ENCODE results near the gene RSL24D1. TPM values are rescaled to one million over a fixed set of nuclear protein-coding genes. Genes with fewer than 3 reads are reported as not detected.

Gene RSL24D1
- total RNA-seq (ENCODE audit: insufficient read depth, low replicate concordance) = 134 TPM

DNA sequence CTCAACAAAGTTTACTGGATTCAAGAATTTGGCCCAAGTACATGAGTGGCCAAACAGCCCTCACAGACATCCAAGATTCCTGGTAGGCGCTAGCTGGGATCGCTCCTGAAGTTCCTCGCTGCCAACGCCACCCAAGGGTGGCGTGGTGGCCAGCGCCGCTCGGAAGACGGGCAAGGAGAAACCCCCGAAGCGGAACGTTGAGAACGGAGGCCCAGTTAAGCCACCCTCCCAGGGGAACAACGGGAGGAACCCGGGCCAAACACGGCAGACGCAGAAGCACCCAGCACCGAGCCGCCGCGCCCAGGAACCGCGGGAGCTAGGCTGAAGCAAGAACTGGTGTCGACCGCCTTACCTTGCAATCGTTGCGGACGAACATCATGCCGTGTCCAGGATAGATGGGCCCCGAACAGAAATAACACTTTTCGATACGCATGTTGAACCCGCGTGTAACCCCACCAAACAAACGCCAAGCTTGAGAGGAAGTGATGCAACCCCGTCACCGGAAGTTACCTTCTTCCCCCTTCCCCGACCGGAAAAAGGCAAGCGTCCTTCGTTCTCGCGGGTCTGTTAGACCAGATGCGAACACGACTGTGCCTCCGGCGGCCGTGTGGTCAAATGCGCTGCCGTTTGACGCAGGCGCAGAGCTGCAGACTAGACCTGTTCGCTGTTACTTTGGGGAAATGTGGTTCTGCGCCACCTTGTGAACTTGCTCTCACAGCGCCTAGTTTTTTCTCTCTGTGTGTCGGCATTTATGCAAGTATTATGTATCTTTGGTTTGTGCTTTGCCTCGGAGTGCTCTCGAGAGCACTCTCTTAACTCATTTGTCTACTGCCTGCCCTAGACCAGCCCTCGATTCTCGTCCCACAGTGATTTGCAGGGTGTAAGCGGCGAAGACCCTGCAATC, at the start of gene RSL24D1:
RSL24D1 (minus strand) TSS at position 484 of the 904 bp plus-strand sequence; CDS start at position 433, 51 bp downstream.
- DNase-seq (ENCODE audit: low spot score) = peak; percentile 100

DNA sequence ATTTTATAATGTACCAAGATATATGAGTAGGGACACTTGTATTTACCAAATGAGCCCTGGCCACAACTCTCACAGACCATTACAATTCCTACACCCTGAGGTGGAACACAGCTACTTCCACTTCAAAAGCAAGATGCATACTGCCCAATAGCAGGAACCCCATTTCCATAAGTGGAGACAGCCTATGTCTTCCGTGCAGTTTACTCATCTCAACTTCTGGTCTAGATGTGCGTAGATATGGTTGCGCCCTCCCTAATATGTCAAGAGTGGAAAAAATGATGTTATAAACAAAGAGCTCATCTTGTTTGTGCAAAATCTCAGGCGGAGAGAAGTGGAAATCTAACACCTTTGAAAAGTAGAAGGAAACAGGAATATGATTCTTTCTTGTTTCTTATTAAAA, 48.3 kb upstream of the RSL24D1 start:
- DNase-seq (ENCODE audit: low spot score) = no peak

DNA sequence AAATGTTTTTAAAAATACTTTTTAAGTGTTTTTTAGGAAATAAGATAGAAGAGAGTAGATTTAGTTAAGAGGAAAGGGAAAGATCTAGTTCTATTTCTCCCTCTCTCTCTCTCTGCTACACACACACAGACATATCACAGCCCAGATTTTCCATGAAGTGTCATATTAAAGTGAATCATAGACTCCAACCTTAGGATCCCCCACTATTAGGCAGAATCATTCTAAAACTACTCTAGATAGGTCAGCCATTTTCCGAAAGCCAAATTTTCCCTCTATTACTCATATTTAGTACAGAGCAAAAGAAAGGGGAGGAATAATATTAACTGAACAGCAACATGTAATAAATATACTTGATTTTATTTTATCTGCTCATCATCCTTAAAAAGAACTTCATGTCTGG, 45.1 kb upstream of the RSL24D1 start:
- no peak for DNase-seq (ENCODE audit: low spot score)

DNA sequence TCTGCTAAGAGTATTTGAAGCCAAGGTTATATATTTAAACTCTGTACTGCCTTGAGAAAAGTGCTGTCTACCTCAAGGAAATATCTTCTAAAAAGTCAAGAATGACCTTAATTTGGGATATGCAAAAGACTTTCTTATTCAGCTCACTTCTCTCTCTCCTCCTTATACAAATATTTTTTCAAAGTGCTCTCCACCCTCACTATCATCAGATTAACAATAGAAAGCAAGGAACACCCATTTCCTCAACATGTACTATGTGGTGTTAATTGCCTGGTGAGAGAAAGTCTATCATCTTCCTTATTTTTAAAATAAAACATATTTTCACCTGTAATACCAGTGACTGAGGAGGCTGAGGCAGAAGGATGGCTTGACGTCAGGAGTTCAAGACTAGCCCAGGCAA, 44.4 kb upstream of the RSL24D1 start:
- DNase-seq (ENCODE audit: low spot score) = no peak

DNA sequence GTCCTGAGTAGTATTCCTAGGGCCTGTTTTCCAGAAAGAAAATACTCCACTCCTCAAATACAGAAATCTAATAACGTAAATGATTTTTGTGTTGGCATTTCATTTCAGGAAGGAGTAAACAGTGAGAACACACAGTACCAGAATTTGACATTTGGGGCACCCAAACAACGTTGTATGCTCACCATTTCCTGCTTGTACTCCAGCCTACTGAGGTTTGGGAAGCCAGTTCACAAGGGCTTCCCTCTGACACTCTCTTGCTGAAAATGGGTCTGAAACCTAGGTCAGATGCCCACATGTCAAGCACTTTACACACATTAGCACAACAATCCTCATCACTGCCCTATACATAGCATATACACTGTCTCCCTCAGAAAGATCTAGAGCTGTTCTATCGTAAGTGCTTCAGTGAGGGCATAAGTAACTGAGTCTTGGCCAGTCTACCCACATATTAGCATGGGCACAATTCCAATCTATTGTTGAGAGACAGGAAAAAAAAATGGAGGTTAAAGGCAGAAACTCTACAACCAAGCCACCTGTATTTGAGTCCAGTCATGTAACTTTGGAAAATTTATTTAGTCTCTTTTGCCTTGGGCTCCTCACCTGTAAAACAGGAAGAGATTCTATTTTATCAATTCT, 43.5 kb upstream of the RSL24D1 start:
- DNase-seq (ENCODE audit: low spot score) = no peak

DNA sequence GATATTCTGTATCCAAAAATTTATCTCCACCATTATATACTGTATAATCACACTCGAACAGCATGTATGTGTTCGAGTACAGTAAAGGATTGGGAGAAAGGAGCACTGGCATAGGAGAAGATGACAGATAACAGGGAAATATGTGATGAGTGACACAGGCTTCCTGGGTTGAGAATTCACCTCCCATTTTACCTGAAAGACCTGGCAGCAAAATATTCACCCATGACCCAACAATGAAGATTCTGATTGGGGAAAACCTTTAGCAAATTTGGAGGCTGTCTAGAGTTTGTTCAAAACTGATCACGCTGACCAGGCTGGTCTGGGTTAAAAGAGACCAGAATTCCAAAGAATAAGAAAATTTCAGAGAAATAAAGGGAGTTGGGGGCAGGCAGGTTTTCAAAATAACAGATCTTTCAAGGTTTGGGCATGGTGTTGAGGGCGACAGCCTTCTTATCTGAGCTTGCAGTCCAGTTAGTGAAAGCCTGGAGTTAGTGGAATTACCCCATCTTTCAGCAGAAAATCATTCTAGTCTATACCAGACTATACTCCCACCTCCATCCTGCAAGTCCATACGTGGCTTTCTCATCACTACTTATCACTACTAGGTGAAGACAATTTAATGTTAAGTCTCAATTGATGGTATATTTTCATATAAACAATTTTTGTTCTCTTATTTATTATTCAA, 42.8 kb upstream of the RSL24D1 start:
- DNase-seq (ENCODE audit: low spot score) = no peak

DNA sequence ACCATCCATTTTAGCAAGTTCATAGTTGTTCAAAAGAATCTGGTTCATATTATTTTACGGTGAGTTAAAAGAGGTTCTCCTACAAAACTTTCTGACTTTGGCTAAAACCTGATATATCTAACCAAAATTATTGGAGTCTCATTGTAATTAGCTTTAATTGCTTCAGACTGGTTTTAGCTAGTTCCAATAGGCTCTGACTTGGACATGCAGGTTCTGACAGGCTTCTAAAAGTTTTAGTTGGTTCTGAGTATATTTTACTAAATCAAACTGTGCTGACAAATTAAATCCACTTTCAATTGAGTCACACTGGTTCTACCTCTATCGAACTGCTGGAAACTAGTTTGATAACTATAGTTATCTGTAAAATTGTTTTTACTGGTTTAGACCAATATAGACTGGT, 42.1 kb upstream of the RSL24D1 start:
- DNase-seq (ENCODE audit: low spot score) = no peak

DNA sequence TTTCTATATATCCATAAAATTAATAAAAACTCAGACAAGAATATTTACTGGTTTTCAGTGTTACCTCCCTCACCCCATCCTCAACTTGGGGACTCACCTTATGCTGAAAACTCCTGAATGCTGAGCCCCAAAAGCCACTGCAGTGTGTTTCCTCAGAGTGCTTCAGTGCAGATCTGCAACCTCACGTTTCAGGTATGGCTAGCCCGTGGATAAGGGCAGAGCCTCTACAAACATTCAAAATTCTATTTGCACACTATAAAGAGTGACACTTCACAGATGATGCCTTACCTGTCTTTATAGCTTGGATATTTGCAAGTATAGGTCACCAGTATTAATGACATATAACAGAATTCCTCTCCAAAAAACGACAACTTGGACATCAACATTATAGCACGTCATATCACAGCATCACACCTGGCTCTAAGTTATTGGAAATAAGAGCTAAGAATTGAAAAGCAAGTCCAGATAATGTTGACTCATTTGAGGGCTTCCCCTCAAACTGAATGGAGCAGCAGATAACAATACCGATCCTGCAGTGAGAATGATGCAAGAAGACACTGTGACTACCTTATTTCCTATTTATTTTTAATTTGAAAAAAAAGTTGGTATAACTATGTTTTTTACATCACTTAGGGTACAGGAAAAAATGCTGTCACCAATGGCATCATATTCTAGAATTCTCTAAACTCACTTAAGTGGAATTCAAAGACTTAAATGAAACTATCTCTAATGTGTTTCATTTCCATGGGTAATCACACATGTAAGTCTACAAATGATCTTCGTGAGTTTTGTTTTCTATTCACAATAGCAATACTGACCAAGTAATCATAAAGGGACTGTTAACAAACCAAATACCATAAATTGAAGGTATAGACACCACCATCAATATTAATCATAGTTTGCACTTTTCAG, 40.7 kb upstream of the RSL24D1 start:
- no peak for DNase-seq (ENCODE audit: low spot score)

DNA sequence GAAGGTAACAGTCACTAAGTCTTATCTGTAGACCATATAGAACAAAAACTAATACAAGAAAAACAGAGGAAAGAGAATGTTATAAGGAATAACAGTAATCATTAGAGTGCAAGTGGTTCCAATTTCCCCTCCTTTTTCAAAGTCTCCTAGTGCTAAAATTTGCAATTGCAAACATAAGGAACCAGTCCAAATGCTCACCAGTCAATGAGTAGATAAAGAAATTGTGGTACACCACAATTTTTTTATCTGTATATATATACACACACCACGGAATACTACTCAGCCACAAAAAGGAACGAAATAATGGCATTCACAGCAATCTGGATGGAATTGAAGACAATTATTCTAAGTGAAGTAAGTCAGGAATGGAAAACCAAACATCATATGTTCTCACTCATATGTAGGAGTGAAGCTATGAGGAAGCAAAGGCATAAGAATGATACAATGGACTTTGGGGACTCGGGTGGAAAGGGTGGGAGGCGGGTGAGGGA, 38.9 kb upstream of the RSL24D1 start:
- no peak for DNase-seq (ENCODE audit: low spot score)

DNA sequence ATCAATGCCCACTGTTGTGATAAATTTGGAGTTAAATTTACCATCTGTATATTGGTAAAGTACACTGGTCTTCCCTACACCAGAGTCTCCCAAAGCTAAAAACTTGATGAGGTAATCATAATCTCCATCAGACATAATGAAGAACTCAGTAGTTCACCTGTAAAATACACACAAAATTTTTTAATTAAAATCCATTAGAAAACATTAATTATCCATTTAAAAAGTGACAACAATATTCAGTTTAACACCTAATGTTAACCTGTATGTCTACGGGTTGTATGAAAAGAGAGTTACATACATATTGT, 38.0 kb upstream of the RSL24D1 start:
- no peak for DNase-seq (ENCODE audit: low spot score)

DNA sequence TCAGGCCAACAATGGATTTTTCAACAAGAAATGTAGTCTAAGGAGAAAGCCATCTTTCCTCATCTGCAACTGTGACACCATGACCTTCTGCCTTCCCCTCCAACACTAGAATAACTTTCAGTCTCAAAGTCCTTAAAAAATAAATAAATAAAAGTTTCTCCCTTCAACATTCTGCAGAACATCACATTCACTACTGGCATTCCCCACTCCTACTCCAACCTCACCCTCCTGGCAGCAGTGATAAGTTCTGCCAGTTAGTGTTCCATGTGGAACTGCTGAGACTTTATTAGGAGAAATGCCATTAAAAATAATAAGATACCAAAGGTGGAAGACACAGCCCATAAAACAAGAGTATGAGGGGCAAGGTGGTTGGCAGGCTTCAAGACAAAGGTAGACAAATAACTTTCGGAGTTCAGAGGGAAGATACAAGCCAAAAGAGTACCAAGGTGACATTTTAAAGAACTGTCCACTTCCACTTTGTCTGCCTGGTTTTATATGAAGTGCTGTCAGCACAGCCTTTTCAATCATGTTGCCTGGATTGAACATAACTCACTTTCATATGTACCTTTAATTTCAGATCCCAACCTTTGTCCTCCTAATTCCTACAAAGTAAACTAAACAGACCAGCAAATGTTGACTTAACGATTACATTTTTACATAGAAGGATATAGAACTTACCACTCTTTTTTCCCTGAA, 37.5 kb upstream of the RSL24D1 start:
- DNase-seq (ENCODE audit: low spot score) = no peak

DNA sequence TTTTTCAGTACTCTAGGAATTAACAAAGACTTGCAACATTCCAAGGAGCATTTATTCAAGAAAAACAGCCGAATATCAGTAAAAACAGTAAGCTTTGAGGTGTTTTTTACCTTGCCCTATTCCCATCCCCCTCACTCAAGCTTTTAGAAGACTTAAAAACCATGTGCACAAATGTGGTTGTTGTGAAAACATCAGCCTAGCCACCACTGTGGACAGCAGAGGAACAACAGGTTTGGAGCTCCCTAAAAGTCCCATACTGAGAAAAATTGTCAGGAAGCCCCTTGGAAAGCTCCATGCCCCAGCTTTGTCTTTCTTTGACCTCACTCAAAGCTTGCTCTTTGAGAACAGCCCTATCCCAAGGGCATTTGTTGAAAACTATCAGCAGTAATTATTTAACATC, 34.7 kb upstream of the RSL24D1 start:
- DNase-seq (ENCODE audit: low spot score) = no peak

DNA sequence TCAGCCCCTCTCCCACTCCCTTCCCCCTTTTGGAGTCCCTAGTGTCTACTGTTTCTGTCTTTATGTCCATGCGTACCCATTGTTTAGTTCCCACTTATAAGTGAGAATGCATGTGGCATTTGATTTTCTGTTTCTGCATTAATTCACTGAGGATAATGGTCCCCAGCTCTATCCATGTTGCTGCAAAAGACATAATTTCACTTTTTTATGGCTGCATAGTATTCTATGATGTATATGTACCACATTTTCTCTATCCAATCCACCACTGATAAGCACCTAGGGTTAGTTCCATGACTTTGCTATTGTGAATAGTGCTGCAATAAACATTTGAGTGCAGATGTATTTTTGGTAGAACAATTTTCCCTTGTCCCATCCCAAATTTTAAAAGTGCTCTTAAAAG, 34.2 kb upstream of the RSL24D1 start:
- DNase-seq (ENCODE audit: low spot score) = no peak

DNA sequence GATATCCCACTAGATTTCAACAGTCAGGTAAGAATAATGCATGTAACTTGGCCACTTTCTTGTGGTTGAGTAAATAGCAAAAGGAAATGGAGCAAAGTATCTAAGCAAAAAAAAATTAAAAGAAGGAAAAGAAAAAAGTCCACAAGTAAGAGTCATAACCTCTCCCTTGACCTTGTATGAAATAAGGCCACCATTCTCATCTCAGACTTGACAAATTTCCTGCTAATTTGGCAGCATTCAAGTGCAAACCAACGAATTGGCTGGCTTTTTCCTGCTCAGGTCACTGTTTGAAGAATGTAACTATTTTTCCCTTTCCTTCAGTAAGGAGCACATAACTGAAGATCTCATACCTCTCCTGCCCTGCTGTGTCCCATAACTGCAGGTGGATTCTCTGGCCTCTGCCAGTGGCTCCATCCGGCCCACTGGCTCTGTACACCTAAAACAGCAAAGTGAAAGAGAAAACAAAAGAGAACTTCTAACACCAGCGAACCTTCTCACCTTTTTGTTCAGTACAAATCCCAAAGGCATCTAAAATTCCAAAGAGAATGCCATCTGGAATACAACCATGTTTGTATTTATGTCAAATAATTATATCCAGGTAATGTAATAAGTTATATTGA, 33.4 kb upstream of the RSL24D1 start:
- DNase-seq (ENCODE audit: low spot score) = no peak

DNA sequence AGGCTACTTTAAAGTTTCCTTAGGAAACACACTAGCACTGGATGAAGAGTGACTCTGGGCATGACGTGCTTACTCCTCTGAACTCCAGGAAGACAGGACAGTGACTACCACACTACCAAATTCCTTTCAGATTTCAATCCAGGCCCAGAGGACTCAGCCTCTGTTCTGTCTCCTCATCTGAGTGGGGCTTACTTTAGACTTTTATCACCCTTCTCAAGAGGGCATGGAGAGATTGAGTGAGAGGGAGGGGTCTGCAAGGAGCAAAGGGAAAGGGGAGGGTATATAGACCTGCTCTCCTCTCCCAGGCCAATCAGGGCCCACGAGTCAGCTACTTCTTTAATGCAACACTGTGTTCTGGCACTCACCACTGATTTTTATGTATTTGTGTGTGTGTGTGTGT, 29.4 kb upstream of the RSL24D1 start:
- no peak for DNase-seq (ENCODE audit: low spot score)

DNA sequence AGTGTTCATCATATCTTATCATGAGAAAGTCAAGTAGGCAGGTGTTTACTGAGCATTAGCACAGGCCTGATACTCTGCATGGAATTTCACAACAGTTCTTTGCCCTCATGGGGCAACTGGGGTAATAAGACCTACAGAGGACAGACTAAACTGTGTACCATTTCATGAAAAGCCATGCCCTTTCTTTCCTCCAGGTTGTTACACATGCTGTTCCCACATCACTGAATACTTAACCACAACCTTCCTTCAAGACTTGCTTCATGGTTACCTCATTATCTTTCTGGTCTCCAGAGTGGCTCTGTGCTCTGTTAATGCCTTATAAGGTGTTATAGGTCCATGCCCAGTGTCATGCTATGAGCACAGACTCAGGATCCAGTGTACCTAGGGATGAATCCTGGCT, 28.2 kb upstream of the RSL24D1 start:
- DNase-seq (ENCODE audit: low spot score) = no peak

DNA sequence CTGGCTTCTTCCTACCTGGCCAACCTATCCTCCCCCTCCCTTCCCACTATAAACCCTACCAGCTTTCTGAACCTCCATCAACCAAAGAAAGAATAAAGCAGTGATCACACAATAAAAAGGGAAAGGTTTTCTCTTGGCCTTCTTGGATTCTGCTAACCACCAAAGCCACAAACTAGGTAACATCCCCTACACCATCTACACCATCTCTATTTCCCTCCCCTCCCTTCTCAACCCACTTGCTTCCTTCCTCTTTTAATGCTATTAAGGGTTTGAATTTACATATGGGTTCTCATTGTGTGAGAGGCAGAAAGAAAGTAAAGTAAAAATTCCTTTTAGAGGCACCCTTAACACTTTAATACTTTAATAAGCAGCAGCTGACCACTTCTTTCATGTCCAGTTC, 25.8 kb upstream of the RSL24D1 start:
- no peak for DNase-seq (ENCODE audit: low spot score)

DNA sequence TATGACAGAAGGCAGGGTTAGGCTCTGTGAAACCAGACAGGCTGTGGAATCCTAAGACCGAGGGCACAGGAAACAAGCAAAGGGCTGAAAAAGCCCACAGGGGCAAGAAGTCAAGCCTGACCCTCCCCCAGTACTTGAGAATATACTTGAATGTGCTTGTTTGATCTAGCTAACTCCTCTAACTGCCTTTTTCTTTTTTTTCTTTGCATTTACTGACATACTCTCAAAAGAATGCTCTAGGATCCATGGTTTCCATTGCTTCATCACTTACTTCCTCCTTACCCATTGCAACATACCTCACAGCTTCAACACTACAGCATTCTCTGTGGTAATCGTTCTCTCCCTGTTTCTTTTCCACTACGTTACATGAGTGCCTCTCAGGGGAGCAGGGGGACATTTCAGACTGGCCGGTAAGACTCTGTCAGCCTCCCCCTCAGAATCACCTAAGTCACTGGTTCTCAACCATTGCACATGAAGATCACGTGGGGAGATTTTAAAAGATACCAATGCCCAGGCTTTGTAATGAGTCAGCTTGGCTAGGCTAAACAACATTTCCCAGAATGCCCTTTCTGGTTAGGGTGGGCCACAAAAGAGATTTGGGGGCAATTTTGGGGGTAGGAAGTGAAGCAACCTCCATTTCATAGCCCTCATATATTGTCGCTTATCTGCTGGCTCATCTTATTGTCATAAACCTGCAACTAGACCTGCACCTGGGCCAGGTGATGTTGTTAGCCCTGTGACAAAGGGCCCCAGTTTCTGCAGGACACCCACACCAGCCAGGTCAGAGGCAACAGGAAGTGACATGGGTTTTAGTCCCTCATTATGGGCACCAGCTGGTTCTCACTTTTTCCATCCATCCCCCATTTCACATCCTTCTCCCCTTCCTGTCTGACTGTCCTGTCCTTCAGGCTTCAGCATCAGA, 24.6 kb upstream of the RSL24D1 start:
- DNase-seq (ENCODE audit: low spot score) = peak; percentile 87

DNA sequence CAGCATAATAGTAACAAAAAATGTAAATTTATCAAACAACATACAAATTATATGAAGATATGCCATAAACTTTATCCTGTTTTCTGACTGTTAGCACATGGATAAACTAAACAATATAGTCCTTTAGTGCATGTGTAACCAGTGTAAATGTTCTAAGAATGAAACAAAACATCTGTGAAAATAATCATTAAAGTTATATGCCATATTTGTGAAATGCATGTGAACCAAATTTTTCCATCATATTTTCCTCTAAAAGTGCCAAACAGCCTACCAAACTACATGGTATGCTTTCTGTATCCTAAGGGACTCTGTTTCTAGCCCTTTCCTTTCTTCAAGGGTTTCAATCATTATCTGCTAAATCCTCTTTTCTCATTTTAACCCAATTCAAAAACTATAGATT, 23.9 kb upstream of the RSL24D1 start:
- no peak for DNase-seq (ENCODE audit: low spot score)
